ENCODE measurements around the gene RFC1. TPM values are rescaled to one million over a fixed set of nuclear protein-coding genes. Genes with fewer than 3 reads are reported as not detected.
"Not testable (repeated sequence)": the region's sequence is repeated elsewhere in the genome, so short reads cannot be mapped to it uniquely, and the experiment has no call there.

RFC1 gene
- 48.2 and 112 TPM in 2 replicates for total RNA-seq

GRCh38 chr4:39365830-39366771 is at the start of gene RFC1:
Gene RFC1 (minus strand): TSS chr4:39366362. CDS start chr4:39366241, 121 bp downstream.
- FAIRE-seq (no peak), DNase-seq (ENCODE audit: low read depth) (peak; percentile 81)
- Histone ChIP-seq H3K36me3 (ENCODE audit: control insufficient read depth, insufficient read depth, low read length) (no peaks in the 10 kb centered on the region), H3K4me3 (ENCODE audit: low read depth, low read length) (peak within 1 kb of the TSS; percentile 98), H3K27me3 (ENCODE audit: control insufficient read depth, insufficient read depth, low read length) (no peaks in the 10 kb centered on the region)
- no peak for TF ChIP-seq CTCF (IDR thresholded peaks at IDR 0.05; ENCODE audit: insufficient read depth, low read length, severe bottlenecking)

- no peak for TF ChIP-seq CTCF (IDR thresholded peaks at IDR 0.05; ENCODE audit: insufficient read depth, low read length, severe bottlenecking)
- no peak for FAIRE-seq
- H3K27me3 ChIP-seq (ENCODE audit: control insufficient read depth, insufficient read depth, low read length): no peaks in the 10 kb centered on the region
Observed at GRCh38 chr4:39415678-39416283, 49.6 kb upstream of the RFC1 start.

GRCh38 chr4:39411561-39411960 is 45.4 kb upstream of the RFC1 start:
- FAIRE-seq; H3K27me3 ChIP-seq (ENCODE audit: control insufficient read depth, insufficient read depth, low read length); H3K4me3 ChIP-seq (ENCODE audit: low read depth, low read length); H3K36me3 ChIP-seq (ENCODE audit: control insufficient read depth, insufficient read depth, low read length); DNase-seq (ENCODE audit: low read depth): not testable (repeated sequence)

More at GRCh38 chr4:39415678-39416283, 49.6 kb upstream of the RFC1 start:
- Histone ChIP-seq H3K36me3 (ENCODE audit: control insufficient read depth, insufficient read depth, low read length) (no peaks in the 10 kb centered on the region), H3K4me3 (ENCODE audit: low read depth, low read length) (no peak overlapping the region)
- DNase-seq (ENCODE audit: low read depth): no peak

- DNase-seq (ENCODE audit: low read depth) (no peak), FAIRE-seq (no peak)
- no peak for TF ChIP-seq CTCF (IDR thresholded peaks at IDR 0.05; ENCODE audit: insufficient read depth, low read length, severe bottlenecking)
- Histone ChIP-seq H3K36me3 (ENCODE audit: control insufficient read depth, insufficient read depth, low read length) (no peaks in the 10 kb centered on the region), H3K4me3 (ENCODE audit: low read depth, low read length) (no peak overlapping the region), H3K27me3 (ENCODE audit: control insufficient read depth, insufficient read depth, low read length) (no peaks in the 10 kb centered on the region)
Observed at GRCh38 chr4:39410415-39410814, 44.3 kb upstream of the RFC1 start.

GRCh38 chr4:39407584-39407885 is 41.4 kb upstream of the RFC1 start:
- DNase-seq (ENCODE audit: low read depth): no peak
- H3K4me3 ChIP-seq (ENCODE audit: low read depth, low read length): no peak overlapping the region
- H3K36me3 ChIP-seq (ENCODE audit: control insufficient read depth, insufficient read depth, low read length): no peaks in the 10 kb centered on the region
- no peak for TF ChIP-seq CTCF (IDR thresholded peaks at IDR 0.05; ENCODE audit: insufficient read depth, low read length, severe bottlenecking)
- H3K27me3 ChIP-seq (ENCODE audit: control insufficient read depth, insufficient read depth, low read length): no peaks in the 10 kb centered on the region
- no peak for FAIRE-seq

- H3K36me3 ChIP-seq (ENCODE audit: control insufficient read depth, insufficient read depth, low read length): no peaks in the 10 kb centered on the region
- FAIRE-seq (no peak), DNase-seq (ENCODE audit: low read depth) (no peak)
Observed at GRCh38 chr4:39406763-39407583, 40.8 kb upstream of the RFC1 start, which contains the start of gene KLB. Gene KLB (plus strand): TSS chr4:39406930. CDS start chr4:39406950, 20 bp downstream.

GRCh38 chr4:39401640-39402039 is 35.5 kb upstream of the RFC1 start:
- DNase-seq (ENCODE audit: low read depth): peak; percentile 47
- H3K36me3 ChIP-seq (ENCODE audit: control insufficient read depth, insufficient read depth, low read length); FAIRE-seq; H3K4me3 ChIP-seq (ENCODE audit: low read depth, low read length); H3K27me3 ChIP-seq (ENCODE audit: control insufficient read depth, insufficient read depth, low read length): not testable (repeated sequence)

More at GRCh38 chr4:39406763-39407583, 40.8 kb upstream of the RFC1 start, which contains the start of gene KLB:
- H3K4me3 ChIP-seq (ENCODE audit: low read depth, low read length): no peak within 1 kb of the TSS
- no peaks in the 10 kb centered on the region for H3K27me3 ChIP-seq (ENCODE audit: control insufficient read depth, insufficient read depth, low read length)
- TF ChIP-seq CTCF (IDR thresholded peaks at IDR 0.05; ENCODE audit: insufficient read depth, low read length, severe bottlenecking): no peak

All from bronchial epithelial cell (primary cell).